ENCODE results near the gene CA12. TPM values are rescaled to one million over a fixed set of nuclear protein-coding genes. Genes with fewer than 3 reads are reported as not detected.

CA12 gene
- total and polyA plus RNA-seq, 2 experiments from 2014 or later = 0.03 TPM; not detected in 1

- Histone ChIP-seq H3K27me3 (peaks cover 3% of the 10 kb centered on the region), H3K9me3 (ENCODE audit: low read depth) (no peaks in the 10 kb centered on the region)
- no peak for DNase-seq (ENCODE audit: low read depth in 1 of 2, low spot score in 1 of 2)
These were observed 23.2 kb downstream of the CA12 start for GRCh38 chr15:63358241-63359029.

GRCh38 chr15:63357731-63358130 lies 23.9 kb downstream of the CA12 start:
- TF ChIP-seq, protein P1, sequence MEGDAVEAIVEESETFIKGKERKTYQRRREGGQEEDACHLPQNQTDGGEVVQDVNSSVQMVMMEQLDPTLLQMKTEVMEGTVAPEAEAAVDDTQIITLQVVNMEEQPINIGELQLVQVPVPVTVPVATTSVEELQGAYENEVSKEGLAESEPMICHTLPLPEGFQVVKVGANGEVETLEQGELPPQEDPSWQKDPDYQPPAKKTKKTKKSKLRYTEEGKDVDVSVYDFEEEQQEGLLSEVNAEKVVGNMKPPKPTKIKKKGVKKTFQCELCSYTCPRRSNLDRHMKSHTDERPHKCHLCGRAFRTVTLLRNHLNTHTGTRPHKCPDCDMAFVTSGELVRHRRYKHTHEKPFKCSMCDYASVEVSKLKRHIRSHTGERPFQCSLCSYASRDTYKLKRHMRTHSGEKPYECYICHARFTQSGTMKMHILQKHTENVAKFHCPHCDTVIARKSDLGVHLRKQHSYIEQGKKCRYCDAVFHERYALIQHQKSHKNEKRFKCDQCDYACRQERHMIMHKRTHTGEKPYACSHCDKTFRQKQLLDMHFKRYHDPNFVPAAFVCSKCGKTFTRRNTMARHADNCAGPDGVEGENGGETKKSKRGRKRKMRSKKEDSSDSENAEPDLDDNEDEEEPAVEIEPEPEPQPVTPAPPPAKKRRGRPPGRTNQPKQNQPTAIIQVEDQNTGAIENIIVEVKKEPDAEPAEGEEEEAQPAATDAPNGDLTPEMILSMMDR (IDR thresholded peaks at IDR 0.05; ENCODE audit: low read depth, low read length) = no peak
- peaks cover 3% of the 10 kb centered on the region for H3K27me3 ChIP-seq
- H3K36me3 ChIP-seq = no peaks in the 10 kb centered on the region

More at GRCh38 chr15:63358241-63359029, 23.2 kb downstream of the CA12 start:
- H3K36me3 ChIP-seq = no peaks in the 10 kb centered on the region
- no peaks in the 10 kb centered on the region for H3K4me1 ChIP-seq (ENCODE audit: low read depth)
- TF ChIP-seq, protein P1 (IDR thresholded peaks at IDR 0.05; ENCODE audit: low read depth, low read length) = no peak
- H3K27ac ChIP-seq = no peak overlapping the region
- no peak overlapping the region for H3K4me3 ChIP-seq

GRCh38 chr15:63357061-63357460 lies 24.6 kb downstream of the CA12 start:
- peaks cover 3% of the 10 kb centered on the region for H3K27me3 ChIP-seq
- DNase-seq (ENCODE audit: low read depth in 1 of 2, low spot score in 1 of 2) = no peak
- H3K9me3 ChIP-seq (ENCODE audit: low read depth) = no peaks in the 10 kb centered on the region
- no peak overlapping the region for H3K27ac ChIP-seq
- TF ChIP-seq, protein P1 (IDR thresholded peaks at IDR 0.05; ENCODE audit: low read depth, low read length) = no peak
- no peaks in the 10 kb centered on the region for H3K36me3 ChIP-seq
- no peaks in the 10 kb centered on the region for H3K4me1 ChIP-seq (ENCODE audit: low read depth)
- no peak overlapping the region for H3K4me3 ChIP-seq

More at GRCh38 chr15:63357731-63358130, 23.9 kb downstream of the CA12 start:
- Histone ChIP-seq H3K27ac (no peak overlapping the region), H3K4me3 (no peak overlapping the region), H3K9me3 (ENCODE audit: low read depth) (no peaks in the 10 kb centered on the region), H3K4me1 (ENCODE audit: low read depth) (no peaks in the 10 kb centered on the region)
- DNase-seq (ENCODE audit: low read depth in 1 of 2, low spot score in 1 of 2) = no peak

- DNase-seq (ENCODE audit: low read depth in 1 of 2, low spot score in 1 of 2) = no peak
- Histone ChIP-seq H3K36me3 (no peaks in the 10 kb centered on the region), H3K9me3 (ENCODE audit: low read depth) (no peaks in the 10 kb centered on the region), H3K4me1 (ENCODE audit: low read depth) (no peaks in the 10 kb centered on the region), H3K27ac (no peak overlapping the region), H3K27me3 (peaks cover under 1% of the 10 kb centered on the region), H3K4me3 (no peak overlapping the region)
- TF ChIP-seq, protein P1 (IDR thresholded peaks at IDR 0.05; ENCODE audit: low read depth, low read length) = no peak
These were observed 26.6 kb downstream of the CA12 start for GRCh38 chr15:63354821-63355650.

DNA sequence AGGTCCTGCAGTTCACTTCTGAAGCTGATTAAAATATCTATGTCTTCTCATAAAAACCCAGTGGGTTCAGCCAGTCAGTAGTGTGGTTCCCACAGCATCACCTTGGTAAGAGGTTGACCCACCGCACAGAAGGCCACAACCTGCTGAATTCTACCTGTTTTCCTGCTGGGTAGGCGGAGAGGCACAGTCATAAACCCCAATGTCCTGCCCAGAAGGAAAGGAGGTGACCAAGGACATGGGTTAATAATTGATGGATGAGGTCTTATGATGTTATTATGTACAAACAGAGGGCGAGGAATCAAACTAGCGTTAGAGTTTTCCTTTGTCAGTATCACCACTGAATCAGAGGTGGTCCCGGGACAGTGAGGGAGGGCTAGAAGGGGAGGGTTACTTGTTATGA lies 27.8 kb downstream of the CA12 start:
- DNase-seq (ENCODE audit: low read depth in 1 of 2, low spot score in 1 of 2) = no peak
- Histone ChIP-seq H3K27me3 (no peaks in the 10 kb centered on the region), H3K36me3 (no peaks in the 10 kb centered on the region), H3K4me3 (no peak overlapping the region), H3K27ac (no peak overlapping the region), H3K9me3 (ENCODE audit: low read depth) (no peaks in the 10 kb centered on the region), H3K4me1 (ENCODE audit: low read depth) (no peaks in the 10 kb centered on the region)
- TF ChIP-seq, protein P1 (IDR thresholded peaks at IDR 0.05; ENCODE audit: low read depth, low read length) = no peak

Measured in cardiac muscle cell (in vitro differentiated cells and primary cell).